Esophagus muscularis mucosa (tissue), 4 donors: ENCODE results near the gene STOM.

Experiments
- EP300 ChIP-seq: sonication (generic); formaldehyde crosslinking; IDR thresholded peaks from one replicate; pipeline ENCODE4 v1.6.1; 2017; ENCODE audit warnings: antibody characterized with exemption
- POLR2A ChIP-seq: fragments of 450-650 bp; IDR thresholded peaks from one replicate; pipeline ENCODE4 v1.6.1; 2017; ENCODE audit warnings: antibody characterized with exemption, moderate library complexity, mild to moderate bottlenecking, low read depth
- POLR2AphosphoS5 ChIP-seq, 2 donors: sonication (generic); formaldehyde crosslinking; IDR thresholded peaks; one replicate each; pipeline ENCODE4 v1.6.1; 2017; ENCODE audit warnings: antibody characterized with exemption in 2 of 2
- TF ChIP-seq, protein P1 (sequence below), 3 experiments: fragments of 200-600 bp in 2 of 3; fragments of 450-650 bp in 1 of 3; sonication (generic) in 2 of 3; IDR thresholded peaks; one replicate each; pipeline ENCODE4 v1.5.1; 2017 to 2019; ENCODE audit warnings: antibody characterized with exemption in 3 of 3, mild to moderate bottlenecking in 2 of 3, moderate library complexity in 1 of 3

DNA sequence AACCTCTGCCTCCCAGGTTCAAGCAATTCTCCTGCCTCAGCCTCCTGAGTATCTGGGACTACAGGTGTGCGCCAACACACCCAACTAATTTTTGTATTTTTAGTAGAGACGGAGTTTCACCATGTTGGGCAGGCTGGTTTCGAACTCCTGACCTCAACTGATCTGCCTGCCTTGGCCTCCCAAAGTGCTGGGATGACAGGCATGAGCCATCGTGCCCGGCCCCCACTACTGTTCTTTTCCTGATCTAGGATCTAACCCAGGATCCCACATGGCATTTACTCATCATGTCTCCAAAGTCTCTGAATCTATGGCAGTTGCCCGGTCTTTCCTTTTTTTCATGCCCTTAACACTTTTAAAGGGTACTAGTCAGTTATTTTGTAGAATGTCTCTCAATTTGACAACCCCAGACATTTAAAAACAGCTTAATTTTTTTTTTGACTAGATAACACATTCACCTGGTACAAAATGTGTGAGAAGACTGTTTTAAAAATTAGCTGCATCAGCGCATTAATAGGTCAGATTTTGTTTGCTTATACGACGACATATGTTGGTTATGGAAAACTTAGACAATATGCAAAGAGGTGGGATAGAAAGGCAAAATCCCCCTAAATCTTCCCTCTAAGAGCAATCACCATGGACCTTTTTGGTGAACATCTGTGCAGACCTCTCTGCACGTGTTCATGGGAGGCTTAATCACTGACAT lies 46.5 kb downstream of the STOM start:
- TF ChIP-seq, protein P1, sequence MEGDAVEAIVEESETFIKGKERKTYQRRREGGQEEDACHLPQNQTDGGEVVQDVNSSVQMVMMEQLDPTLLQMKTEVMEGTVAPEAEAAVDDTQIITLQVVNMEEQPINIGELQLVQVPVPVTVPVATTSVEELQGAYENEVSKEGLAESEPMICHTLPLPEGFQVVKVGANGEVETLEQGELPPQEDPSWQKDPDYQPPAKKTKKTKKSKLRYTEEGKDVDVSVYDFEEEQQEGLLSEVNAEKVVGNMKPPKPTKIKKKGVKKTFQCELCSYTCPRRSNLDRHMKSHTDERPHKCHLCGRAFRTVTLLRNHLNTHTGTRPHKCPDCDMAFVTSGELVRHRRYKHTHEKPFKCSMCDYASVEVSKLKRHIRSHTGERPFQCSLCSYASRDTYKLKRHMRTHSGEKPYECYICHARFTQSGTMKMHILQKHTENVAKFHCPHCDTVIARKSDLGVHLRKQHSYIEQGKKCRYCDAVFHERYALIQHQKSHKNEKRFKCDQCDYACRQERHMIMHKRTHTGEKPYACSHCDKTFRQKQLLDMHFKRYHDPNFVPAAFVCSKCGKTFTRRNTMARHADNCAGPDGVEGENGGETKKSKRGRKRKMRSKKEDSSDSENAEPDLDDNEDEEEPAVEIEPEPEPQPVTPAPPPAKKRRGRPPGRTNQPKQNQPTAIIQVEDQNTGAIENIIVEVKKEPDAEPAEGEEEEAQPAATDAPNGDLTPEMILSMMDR (IDR thresholded peaks at IDR 0.05), result no peak
- no peak for TF ChIP-seq EP300
- TF ChIP-seq POLR2A, result no peak
- no peak for TF ChIP-seq POLR2AphosphoS5 (IDR thresholded peaks at IDR 0.05)
